ENCODE results near the gene SCLY.

GRCh38 chr2:238104226-238104690 lies 43.5 kb downstream of the SCLY start:
- TF ChIP-seq CTCF (IDR thresholded peaks at IDR 0.05) (no peak), REST (IDR thresholded peaks at IDR 0.05) (no peak), KDM5A (IDR thresholded peaks at IDR 0.05) (no peak), RNF2 (IDR thresholded peaks at IDR 0.05; ENCODE audit: borderline replicate concordance, low read depth) (no peak), FOSL2 (IDR thresholded peaks at IDR 0.05) (no peak), FOSL2 (CRISPR knock-in tag; IDR thresholded peaks at IDR 0.05) (no peak), ZFP36 (IDR thresholded peaks at IDR 0.05; ENCODE audit: borderline replicate concordance, partially characterized antibody) (no peak), NPAS2 (CRISPR knock-in tag; IDR thresholded peaks at IDR 0.05; ENCODE audit: borderline replicate concordance) (no peak), CBX2 (IDR thresholded peaks at IDR 0.05; ENCODE audit: borderline replicate concordance, low read depth) (no peak), CHD2 (IDR thresholded peaks at IDR 0.05; ENCODE audit: low read length, partially characterized antibody) (no peak)
